Kidney epithelial cell (primary cell): Measurements from ENCODE around the gene KATNAL2. TPM values are rescaled to one million over a fixed set of nuclear protein-coding genes. Genes with fewer than 3 reads are reported as not detected.

ENCODE experiments used
- DNase-seq: peaks from one replicate; pipeline ENCODE4 v3.0.0-alpha.2; 2010; ENCODE audit warnings: low read depth
- H3K27me3 ChIP-seq: 2 replicates; pipeline ENCODE4 v1.6.0; 2011; ENCODE audit warnings: low read length; ENCODE audit not compliant: control insufficient read depth, insufficient read depth
- H3K36me3 ChIP-seq: 2 replicates; pipeline ENCODE4 v1.5.1; 2011; ENCODE audit warnings: low read length; ENCODE audit not compliant: control insufficient read depth, insufficient read depth
- H3K4me3 ChIP-seq: 2 replicates; pipeline ENCODE4 v1.5.1; 2011; ENCODE audit warnings: low read depth, mild to moderate bottlenecking, control low read depth, low read length
- CTCF ChIP-seq: IDR thresholded peaks from 2 replicates; pipeline ENCODE4 v1.5.1; 2011; ENCODE audit warnings: mild to moderate bottlenecking, moderate library complexity, low read length, control low read depth, inconsistent platforms; ENCODE audit not compliant: insufficient read depth, poor library complexity, severe bottlenecking
- total RNA-seq: library from RNA; depleted of rRNA; stranded (reverse); fragments of >200 nt; gene quantifications from 2 replicates; pipeline ENCODE4 v1.2.3, GENCODE V29; 2015

KATNAL2 gene
- total RNA-seq, 1 donor from 2014 or later: 0.88 TPM

GRCh38 chr18:46888965-46889364 is 28.4 kb upstream of the KATNAL2 start:
- H3K4me3 ChIP-seq: no peak overlapping the region
- no peaks in the 10 kb centered on the region for H3K27me3 ChIP-seq
- H3K36me3 ChIP-seq: no peaks in the 10 kb centered on the region
- no peak for TF ChIP-seq CTCF
- no peak for DNase-seq

GRCh38 chr18:46891742-46892214 is 25.6 kb upstream of the KATNAL2 start:
- no peak for DNase-seq
- no peak for TF ChIP-seq CTCF
- Histone ChIP-seq H3K4me3 (no peak overlapping the region), H3K27me3 (no peaks in the 10 kb centered on the region), H3K36me3 (no peaks in the 10 kb centered on the region)

GRCh38 chr18:46892842-46893241 is 24.6 kb upstream of the KATNAL2 start:
- TF ChIP-seq CTCF: no peak
- Histone ChIP-seq H3K4me3 (no peak overlapping the region), H3K36me3 (no peaks in the 10 kb centered on the region), H3K27me3 (no peaks in the 10 kb centered on the region)
- no peak for DNase-seq

GRCh38 chr18:46893360-46893759 is 24.0 kb upstream of the KATNAL2 start:
- no peaks in the 10 kb centered on the region for H3K27me3 ChIP-seq
- no peak for TF ChIP-seq CTCF
- no peak for DNase-seq

GRCh38 chr18:46894124-46894523 is 23.3 kb upstream of the KATNAL2 start:
- H3K4me3 ChIP-seq: no peak overlapping the region
- H3K36me3 ChIP-seq: no peaks in the 10 kb centered on the region
- TF ChIP-seq CTCF: no peak
- H3K27me3 ChIP-seq: no peaks in the 10 kb centered on the region
- DNase-seq: no peak

More at GRCh38 chr18:46893360-46893759, 24.0 kb upstream of the KATNAL2 start:
- Histone ChIP-seq H3K4me3 (no peak overlapping the region), H3K36me3 (no peaks in the 10 kb centered on the region)

- TF ChIP-seq CTCF: no peak
- H3K4me3 ChIP-seq: no peak overlapping the region
- DNase-seq: no peak
Measured at GRCh38 chr18:46899274-46899948, 18.0 kb upstream of the KATNAL2 start.

More at GRCh38 chr18:46899274-46899948, 18.0 kb upstream of the KATNAL2 start:
- Histone ChIP-seq H3K36me3 (no peaks in the 10 kb centered on the region), H3K27me3 (no peaks in the 10 kb centered on the region)
